ENCODE data around the gene DGKI.

DNA sequence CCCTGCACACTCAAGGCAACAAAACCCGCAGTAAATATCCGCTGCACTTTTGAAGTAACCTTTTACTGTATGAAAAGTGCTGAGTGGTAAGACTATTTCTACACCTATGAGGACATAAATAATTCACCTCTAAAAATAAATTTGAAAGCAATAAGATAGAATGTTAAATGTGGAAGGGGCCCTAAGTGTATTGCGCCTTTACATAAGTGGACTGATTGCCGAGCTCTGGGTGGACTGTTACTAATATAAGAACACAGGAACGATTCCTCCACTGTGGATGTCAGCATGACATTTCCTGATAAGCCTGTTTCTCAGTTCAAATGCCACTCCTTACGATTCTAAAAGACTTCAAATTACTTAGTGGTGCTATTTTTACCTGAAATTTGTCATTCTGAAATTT is 311.2 kb downstream of the DGKI start:
- no peak for TF ChIP-seq ZNF274 (IDR thresholded peaks at IDR 0.05; ENCODE audit: low read depth, low read length)
- TF ChIP-seq SUZ12 (IDR thresholded peaks at IDR 0.05; ENCODE audit: extremely low read depth, insufficient read depth, insufficient read length), result no peak

Data from NT2/D1 (cell line).